HepG2 (cell line): ENCODE results near the gene PITX3. TPM values are rescaled to one million over a fixed set of nuclear protein-coding genes. Genes with fewer than 3 reads are reported as not detected.

Experiments
- ATAC-seq: fragments of 200-7000 bp; cut with Tn5 transposase; 3 replicates; pipeline ENCODE4 v1.9.1; 2020; ENCODE audit warnings: mild to moderate bottlenecking, moderate library complexity
- BruUV-seq: library from RNA; stranded (reverse); fragments of 400-500 nt; replicated peaks from 2 replicates; lab custom pipeline; 2021; lab: Mats Ljungman, UMichigan
- CTCF ChIA-PET: fragments of 300-600 bp; formaldehyde crosslinking; extraction: SDS; loops from one replicate; lab custom pipeline; 2021; ENCODE audit warnings: low total read pairs, inconsistent platforms, low intra/inter-chr PET ratio; lab: Yijun Ruan, JAX
- POLR2A ChIA-PET: fragments of 350-600 bp; sonication (Branson Sonifier 250); formaldehyde crosslinking; loops from one replicate; lab custom pipeline; 2020; ENCODE audit warnings: antibody characterized with exemption, inconsistent platforms; lab: Yijun Ruan, JAX
- DNase-seq: peaks from one replicate; pipeline ENCODE4 v3.0.0-alpha.2; 2015; ENCODE audit warnings: low spot score
- FAIRE-seq: peaks from 3 replicates; lab custom pipeline; 2011; peaks lifted over from hg19 to GRCh38; lab: Jason Lieb, UNC
- H2AFZ ChIP-seq: one replicate; pipeline ENCODE4 v1.6.1; 2011; ENCODE audit warnings: low read length, inconsistent platforms
- H3K27ac ChIP-seq: fragments of 300-600 bp; 3 replicates; pipeline ENCODE4 v1.8.0; 2011; ENCODE audit warnings: mixed run types, mild to moderate bottlenecking, mixed read lengths, low read length, inconsistent platforms; ENCODE audit not compliant: insufficient read depth; ENCODE audit errors: extremely low read length
- H3K27me3 ChIP-seq, 2 experiments: fragments of 200-600 bp in 1 of 2; 2 replicates in 1 of 2; 3 replicates in 1 of 2; pipeline versions ENCODE4 v1.6.0 to v1.8.0; 2011; ENCODE audit warnings: low read length in 2 of 2, mild to moderate bottlenecking in 2 of 2, moderate library complexity in 2 of 2, inconsistent platforms in 1 of 2; ENCODE audit not compliant: insufficient read depth in 2 of 2, control insufficient read depth in 1 of 2
- H3K36me3 ChIP-seq, 2 experiments: fragments of 200-600 bp in 1 of 2; replicated peaks in 1 of 2; 2 replicates in 1 of 2; 3 replicates in 1 of 2; pipeline versions ENCODE4 v1.5.1 to v1.8.0; 2011; ENCODE audit warnings: low read length in 2 of 2, inconsistent platforms in 1 of 2; ENCODE audit not compliant: insufficient read depth in 2 of 2, control insufficient read depth in 1 of 2
- H3K4me1 ChIP-seq: 2 replicates; pipeline ENCODE4 v1.5.1; 2012; ENCODE audit warnings: low read length, inconsistent platforms; ENCODE audit not compliant: insufficient read depth
- H3K4me2 ChIP-seq: 2 replicates; pipeline ENCODE4 v1.6.0; 2011; ENCODE audit warnings: low read depth, low read length, inconsistent platforms
- H3K4me3 ChIP-seq, 3 experiments: fragments of 200-600 bp in 1 of 3; sonication (generic), shearing (Covaris generic) in 1 of 3; replicated peaks in 1 of 3; 2 replicates each; pipeline ENCODE4 v1.5.1; 2011 to 2016; ENCODE audit warnings: low read length in 3 of 3, inconsistent platforms in 2 of 3, low read depth in 2 of 3, mild to moderate bottlenecking in 2 of 3, control low read depth in 1 of 3, mixed read lengths in 1 of 3; ENCODE audit not compliant: insufficient read depth in 1 of 3
- H3K79me2 ChIP-seq: one replicate; pipeline ENCODE4 v1.6.1; 2011; ENCODE audit warnings: low read length, inconsistent platforms; ENCODE audit not compliant: insufficient read depth
- H3K9ac ChIP-seq: 2 replicates; pipeline ENCODE4 v1.6.0; 2011; ENCODE audit warnings: mild to moderate bottlenecking, low read depth, low read length, inconsistent platforms; ENCODE audit not compliant: insufficient read depth
- H3K9me3 ChIP-seq: 2 replicates; pipeline ENCODE4 v1.5.1; 2012; ENCODE audit warnings: mild to moderate bottlenecking, low read length
- H4K20me1 ChIP-seq: 2 replicates; pipeline ENCODE4 v1.6.0; 2011; ENCODE audit warnings: inconsistent platforms, mild to moderate bottlenecking, low read length, moderate library complexity; ENCODE audit not compliant: insufficient read depth
- EHMT2 ChIP-seq: fragments of 200-600 bp; sonication (generic); IDR thresholded peaks from 2 replicates; pipeline ENCODE4 v1.7.0; 2017; ENCODE audit warnings: antibody characterized with exemption, low read depth, low read length, borderline replicate concordance
- GABPA ChIP-seq, 2 experiments: IDR thresholded peaks; 2 replicates each; pipeline ENCODE4 v1.6.1; 2011 to 2016; ENCODE audit warnings: low read depth in 2 of 2, low read length in 1 of 2, missing biosample characterization in 1 of 2, missing genetic modification characterization in 1 of 2
- KLF12 ChIP-seq: sonication (generic); formaldehyde crosslinking; IDR thresholded peaks from 2 replicates; pipeline ENCODE4 v1.4.0; 2020; ENCODE audit warnings: missing genetic modification reagents, borderline replicate concordance
- KLF15 ChIP-seq: sonication (generic); formaldehyde crosslinking; IDR thresholded peaks from 2 replicates; pipeline ENCODE4 v1.8.1; 2023; ENCODE audit warnings: borderline replicate concordance, mild to moderate bottlenecking, inconsistent platforms, missing genetic modification reagents, mixed read lengths
- NR2F6 ChIP-seq, 2 experiments: IDR thresholded peaks; 2 replicates each; pipeline ENCODE4 v1.6.1; 2016; ENCODE audit warnings: antibody characterized with exemption in 1 of 2, mild to moderate bottlenecking in 1 of 2
- SRF ChIP-seq: IDR thresholded peaks from 2 replicates; pipeline ENCODE4 v1.6.1; 2011; ENCODE audit warnings: mild to moderate bottlenecking, low read depth, low read length, moderate library complexity
- TCF7 ChIP-seq: sonication (generic); IDR thresholded peaks from 2 replicates; pipeline ENCODE4 v1.6.1; 2016; ENCODE audit warnings: antibody characterized with exemption, low read depth
- ZNF121 ChIP-seq: sonication (generic); formaldehyde crosslinking; IDR thresholded peaks from 2 replicates; pipeline ENCODE4 v1.5.0; 2020; ENCODE audit warnings: mild to moderate bottlenecking, missing genetic modification reagents
- ZNF274 ChIP-seq: sonication (generic); formaldehyde crosslinking; IDR thresholded peaks from 2 replicates; pipeline ENCODE4 v1.5.1; 2020; ENCODE audit warnings: mild to moderate bottlenecking, missing genetic modification reagents
- ZNF644 ChIP-seq: IDR thresholded peaks from 2 replicates; pipeline ENCODE4 v1.6.1; 2016; ENCODE audit warnings: low read depth
- ZNF768 ChIP-seq: sonication (generic); formaldehyde crosslinking; IDR thresholded peaks from 2 replicates; pipeline ENCODE4 v1.4.0; 2020; ENCODE audit warnings: missing genetic modification reagents
- ZNF770 ChIP-seq: sonication (generic); formaldehyde crosslinking; IDR thresholded peaks from 2 replicates; pipeline ENCODE4 v1.5.0; 2020; ENCODE audit warnings: mild to moderate bottlenecking, missing genetic modification reagents
- WGBS: methylation state at CpG from one replicate; pipeline ENCODE4 v1.1.6; 2017; ENCODE audit warnings: low lambda C conversion rate; 5-methylcytosine and 5-hydroxymethylcytosine counted together
- in situ Hi-C: cut with HindIII; loops from 2 replicates; pipeline ENCODE4 v1.10.0; 2017; ENCODE audit warnings: low pct_unique_long_range_greater_than_20kb; ENCODE audit not compliant: extremely low pct_ligation_motif_present
- intact Hi-C: fragments of 100-400 bp; cut with micrococcal nuclease; formaldehyde crosslinking; loops from one replicate; pipeline ENCODE4 v1.10.0; 2022; ENCODE audit not compliant: unreplicated experiment
- polyA plus RNA-seq, 8 experiments: library from polyadenylated mRNA; depleted of rRNA in 3 of 8; stranded (reverse) in 7 of 8; unstranded in 1 of 8; fragments of >200 nt; fragmentation: Illumina TruSeq in 4 of 8; extraction: Trizol in 4 of 8; gene quantifications; 2 replicates each; pipeline versions ENCODE4 v1.2.1 to v1.2.3, GENCODE V29; 2011 to 2016; ENCODE audit warnings: low read depth in 4 of 8, missing spikeins in 1 of 8, mixed read lengths in 1 of 8; ENCODE audit not compliant: insufficient read depth in 1 of 8
- total RNA-seq, 5 experiments: library from RNA; depleted of rRNA; stranded (reverse); fragments of >200 nt; fragmentation: Illumina TruSeq; extraction: Trizol; gene quantifications; 2 replicates each; pipeline ENCODE4 v1.2.3, GENCODE V29; 2016; ENCODE audit warnings: low read depth in 1 of 5

Gene PITX3
- total and polyA plus RNA-seq, 2 of the 13 experiments (the other 11 are each of a cell fraction or from before 2014, with no cell fraction given): not detected

GRCh38 chr10:102245932-102246251, 4.6 kb upstream of the PITX3 start (continued):
- TF ChIP-seq KLF15 (CRISPR knock-in tag) (no peak), EHMT2 (no peak), ZNF121 (CRISPR knock-in tag) (no peak), ZNF274 (CRISPR knock-in tag) (0 out of 2 replicates have a peak, but pooled peaks have one; percentile 59), ZNF644 (CRISPR knock-in tag) (no peak), NR2F6 (IDR thresholded peaks at IDR 0.05) (peak; percentile 59; the same call in 1 of the 2 replicates), NR2F6 (CRISPR knock-in tag; IDR thresholded peaks at IDR 0.05) (no peak), GABPA (IDR thresholded peaks at IDR 0.05; ENCODE audit: low read depth, low read length) (no peak), GABPA (CRISPR knock-in tag; IDR thresholded peaks at IDR 0.05; ENCODE audit: low read depth) (no peak), ZNF770 (CRISPR knock-in tag) (no peak)

- H3K79me2 ChIP-seq: peaks cover 46% of the 10 kb centered on the region
- peak within 1 kb of the TSS; percentile 82 for H3K9ac ChIP-seq
- H4K20me1 ChIP-seq: peaks cover 30% of the 10 kb centered on the region
- DNase-seq: peak; percentile 100
- peak within 1 kb of the TSS; percentile 84 for H2AFZ ChIP-seq
- peak within 1 kb of the TSS; percentile 88 to 97 (median 91) for H3K4me3 ChIP-seq
- H3K36me3 ChIP-seq: peaks cover 1 to 9% of the 10 kb centered on the region in 2 experiments; a peak in 2 of 5 replicates
- peak; percentile 89 for FAIRE-seq
- peak within 1 kb of the TSS; percentile 96 for H3K4me2 ChIP-seq
- intact Hi-C loops: no loop called here
- POLR2A ChIA-PET: interaction anchor here (0.7 to 1.6 kb wide), 14 partner anchors 10 to 396 kb away, joined by 3 to 9 read pairs (median 4); partner anchors contain the start of genes ACTR1A, ELOVL3, NFKB2 and NOLC1
- no peaks in the 10 kb centered on the region for H3K9me3 ChIP-seq
- peaks cover 56% of the 10 kb centered on the region for H3K4me1 ChIP-seq
- BruUV-seq: no TSS peak
- CTCF ChIA-PET: no interaction called here
- in situ Hi-C loops: no loop called here
- peaks cover 1 to 15% of the 10 kb centered on the region in 2 experiments; a peak in 3 of 5 replicates for H3K27me3 ChIP-seq
- H3K27ac ChIP-seq: peak within 1 kb of the TSS; percentile 76
- peak; percentile 89 for ATAC-seq
- WGBS: under 1% methylated on average over 35 of the region's 47 CpGs
- TF ChIP-seq TCF7: no peak
- TF ChIP-seq KLF12: no peak
- TF ChIP-seq ZNF768 (CRISPR knock-in tag): peak; percentile 58; the same call in 1 of the 2 replicates
- TF ChIP-seq SRF: peak; percentile 69
Observed at GRCh38 chr10:102245082-102245931, 4.0 kb upstream of the PITX3 start, which contains the start of gene GBF1. Gene GBF1, plus strand, starts transcription at chr10:102245532. Its CDS starts 13,407 bp downstream, at chr10:102258939.
